DMS 273 (cell line): ENCODE data around the gene XPR1.

Source experiments
- DNase-seq: peaks from one replicate; lab custom pipeline; 2025; ENCODE audit not compliant: unreplicated experiment; lab: John Stamatoyannopoulos, UW

The XPR1 gene

GRCh38 chr1:180925471-180926051 lies 293.7 kb downstream of the XPR1 start:
- DNase-seq: peak; percentile 57

DNA sequence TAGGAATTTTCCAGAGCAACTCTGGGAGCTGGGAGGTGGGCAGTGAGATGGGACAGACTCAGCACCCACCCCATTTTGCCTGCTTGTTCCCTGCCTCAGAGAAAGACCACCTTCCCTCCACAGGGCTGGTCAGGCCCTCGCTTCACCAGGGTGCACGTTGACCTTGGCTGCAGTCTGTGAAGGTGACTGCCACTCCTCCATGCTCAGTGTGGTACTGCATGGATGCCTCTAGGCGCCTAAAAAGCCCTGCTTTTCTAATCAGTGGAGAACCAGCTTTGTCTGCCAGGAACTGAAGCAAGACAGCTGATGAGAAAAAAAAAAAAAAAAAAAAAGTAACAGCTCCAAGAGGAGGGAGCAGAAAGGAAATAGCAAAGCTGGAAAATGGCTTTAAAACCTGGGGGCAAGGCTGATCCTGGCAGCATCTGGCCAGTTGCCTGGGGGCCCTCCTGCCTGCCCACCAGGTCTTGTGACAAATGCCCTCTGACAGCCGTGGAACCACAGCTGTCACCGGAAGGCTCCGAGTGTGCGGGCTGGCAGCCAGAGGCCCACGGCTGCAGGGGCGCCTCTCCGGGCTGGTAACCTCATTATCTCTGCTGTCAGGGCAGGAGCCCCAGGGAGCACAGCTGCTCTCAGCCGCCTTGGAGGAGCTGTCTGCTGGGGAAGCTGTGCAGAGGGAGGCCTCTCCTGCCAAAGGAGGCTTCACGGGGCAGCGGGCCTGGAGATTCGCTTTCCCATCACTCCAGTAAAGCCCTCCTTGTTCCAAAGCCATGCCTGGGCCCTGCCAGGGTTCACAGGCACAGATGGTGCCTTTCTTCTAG lies 294.6 kb downstream of the XPR1 start:
- DNase-seq: peak; percentile 99

GRCh38 chr1:180927348-180927747 lies 295.5 kb downstream of the XPR1 start:
- peak; percentile 83 for DNase-seq

- DNase-seq: peak; percentile 98
These were observed 296.0 kb downstream of the XPR1 start for GRCh38 chr1:180927841-180928240.

- peak; percentile 79 for DNase-seq
These were observed 296.8 kb downstream of the XPR1 start for GRCh38 chr1:180928331-180929230.

DNA sequence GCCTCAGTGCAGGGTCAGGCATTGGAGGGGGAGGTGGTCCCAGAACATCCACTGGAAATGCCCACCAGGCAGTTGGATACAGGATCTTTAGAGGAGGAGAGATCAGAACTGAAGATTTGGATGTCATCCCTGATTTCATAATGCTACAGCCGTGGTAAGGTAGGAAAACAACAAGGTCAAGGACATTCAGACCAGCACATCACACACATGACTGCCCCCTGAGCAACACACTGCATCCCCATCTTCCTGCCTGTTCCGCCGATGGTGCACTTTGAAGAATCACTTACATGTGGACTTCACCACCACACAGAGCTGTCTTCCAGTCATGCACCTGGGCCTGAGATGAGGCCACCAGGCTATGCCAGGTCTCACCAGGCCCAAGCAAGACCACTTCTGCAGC lies 297.6 kb downstream of the XPR1 start:
- no peak for DNase-seq

DNA sequence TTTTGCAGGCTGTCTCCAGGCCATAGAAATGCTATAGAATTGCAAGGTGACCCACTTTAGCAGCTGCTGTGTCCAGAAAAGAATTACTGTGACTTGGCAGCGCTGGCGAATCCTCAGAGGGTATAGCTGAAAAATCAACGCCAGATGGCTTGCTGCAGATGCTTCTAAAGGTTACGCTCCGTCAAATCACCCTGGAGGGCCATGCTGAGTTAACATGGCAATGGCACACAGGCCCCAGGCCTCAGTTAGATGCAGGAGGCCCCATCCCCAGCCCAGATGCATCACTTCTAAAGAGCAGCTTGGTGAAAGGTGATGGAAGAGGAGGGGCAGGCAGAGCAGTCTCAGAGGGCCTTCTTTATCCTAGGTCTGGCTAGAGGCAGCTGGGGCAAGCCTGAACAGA lies 298.9 kb downstream of the XPR1 start:
- DNase-seq: peak; percentile 99

- DNase-seq: no peak
These were observed 299.7 kb downstream of the XPR1 start for GRCh38 chr1:180931529-180931928.

GRCh38 chr1:180932378-180932777 lies 300.6 kb downstream of the XPR1 start:
- no peak for DNase-seq

DNA sequence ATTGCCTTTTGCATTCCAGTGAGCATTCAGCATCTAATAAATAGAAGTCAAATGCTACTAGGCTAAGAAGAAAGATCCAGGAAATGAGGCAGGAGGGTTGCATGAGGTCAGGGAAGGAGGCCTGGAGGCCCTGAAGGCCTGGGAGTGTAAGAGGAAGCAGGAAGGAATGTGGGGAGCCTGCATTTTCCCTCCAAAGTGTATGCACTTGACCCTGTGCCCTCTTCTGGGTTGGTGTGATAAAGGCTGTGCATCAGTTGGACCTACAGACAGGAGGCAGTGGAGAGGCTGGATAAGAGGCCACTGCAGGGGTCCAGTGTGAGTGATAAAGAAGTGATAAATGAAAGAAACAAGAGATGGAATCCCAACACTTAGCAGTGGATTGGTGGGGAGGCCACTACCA lies 301.3 kb downstream of the XPR1 start:
- DNase-seq: peak; percentile 23

DNA sequence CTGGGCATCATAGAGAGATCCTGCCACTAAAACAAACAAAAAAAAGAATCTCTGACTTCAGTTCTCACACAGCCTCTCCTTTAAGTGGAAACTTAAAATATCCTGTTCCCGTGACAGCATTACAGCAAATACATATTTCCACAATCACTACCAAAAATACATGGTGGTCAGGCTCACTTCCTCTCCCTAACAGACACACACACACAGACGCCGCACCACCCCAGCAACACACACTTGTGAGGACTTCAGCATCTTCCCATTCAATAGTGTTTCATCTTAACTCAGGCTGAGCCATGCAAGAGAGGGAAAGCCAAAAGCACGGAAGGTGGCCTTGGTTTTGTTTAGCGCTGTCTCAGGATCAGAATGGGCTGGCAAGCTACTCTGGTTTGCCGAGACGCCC lies 302.7 kb downstream of the XPR1 start:
- no peak for DNase-seq

DNA sequence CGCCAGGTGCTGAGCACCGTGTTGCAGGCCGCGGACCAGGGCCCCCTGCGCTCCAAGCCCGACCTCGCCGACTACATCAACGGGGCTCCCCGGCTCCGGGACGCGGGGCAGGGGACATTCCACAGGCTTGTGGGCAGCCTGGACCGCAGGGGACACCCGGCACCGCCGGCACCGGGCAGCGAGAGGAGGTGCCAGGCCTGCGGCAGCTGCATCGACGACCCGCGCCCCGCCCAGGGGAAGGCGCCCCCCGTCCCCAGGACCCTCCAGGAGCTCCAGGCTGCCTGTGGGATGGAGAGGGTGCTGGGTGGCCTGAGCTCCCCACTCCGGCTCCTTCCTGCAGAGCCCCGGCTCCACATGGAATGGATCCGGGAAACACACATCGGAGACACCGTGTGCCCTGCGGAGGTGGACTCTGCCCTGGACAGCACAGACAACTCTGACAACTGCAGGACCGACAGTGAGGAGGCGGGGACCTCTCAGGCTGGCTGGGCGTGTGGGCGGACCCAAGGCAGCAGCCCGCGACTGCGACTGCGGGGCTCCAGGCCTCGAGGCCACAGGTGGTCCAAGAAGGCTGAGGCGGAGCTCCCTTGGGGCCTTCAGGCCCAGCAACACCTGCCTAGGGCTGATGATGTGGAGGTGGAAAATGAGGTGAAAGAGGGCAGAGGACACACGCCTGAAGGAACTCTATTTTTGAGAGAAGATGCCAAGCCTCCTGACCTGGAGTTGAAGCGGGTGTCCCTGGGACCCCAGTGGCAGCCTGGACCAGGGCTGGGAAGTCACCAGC lies 303.7 kb downstream of the XPR1 start:
- DNase-seq: no peak

GRCh38 chr1:180936110-180937011 lies 304.5 kb downstream of the XPR1 start:
- no peak for DNase-seq

DNA sequence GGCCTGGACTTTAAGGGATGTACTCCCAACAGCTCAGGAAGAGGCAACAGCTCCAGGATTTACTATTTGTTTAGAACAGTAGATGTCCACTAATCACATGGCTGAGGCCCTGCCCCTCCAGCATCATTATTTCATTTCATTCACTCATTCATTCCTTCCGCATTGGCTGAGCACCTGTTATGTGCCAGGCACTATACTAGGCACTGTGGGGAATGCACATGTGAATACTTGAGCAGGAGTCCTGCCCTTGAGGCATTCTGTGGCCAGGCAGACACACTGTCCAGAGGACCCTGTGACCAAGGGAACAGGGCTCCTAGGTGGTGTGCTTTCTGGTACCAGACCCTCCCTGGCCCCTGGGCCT lies 305.2 kb downstream of the XPR1 start:
- no peak for DNase-seq

DNA sequence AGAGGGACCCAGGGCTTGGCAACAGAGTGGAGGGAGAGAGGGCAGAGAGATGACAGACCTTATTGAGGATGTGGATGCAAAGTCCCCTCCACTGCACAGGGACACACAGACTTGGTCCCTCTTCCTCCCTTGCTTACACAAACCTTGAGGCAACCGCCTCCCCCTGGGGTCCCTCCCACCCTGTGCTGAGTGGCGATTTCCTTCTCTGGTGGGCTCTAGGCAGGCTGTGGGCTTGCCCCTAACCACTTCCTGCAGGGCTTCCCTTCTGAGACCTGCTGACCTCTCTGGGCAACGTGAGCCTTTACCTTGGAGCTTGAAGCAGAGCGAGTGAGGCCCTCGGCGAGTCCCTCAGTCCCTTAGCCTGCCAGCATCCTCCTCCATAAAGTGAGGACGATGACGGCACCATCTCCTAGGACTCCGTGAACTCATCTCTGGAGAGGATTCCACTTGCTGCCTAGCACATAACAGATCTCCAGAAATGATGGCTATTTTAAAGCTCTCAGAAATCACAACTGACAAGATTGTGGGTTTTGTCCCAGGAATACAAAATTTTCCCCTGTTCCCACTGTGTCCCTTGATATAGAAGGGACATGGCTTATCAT lies 305.9 kb downstream of the XPR1 start:
- DNase-seq: no peak

DNA sequence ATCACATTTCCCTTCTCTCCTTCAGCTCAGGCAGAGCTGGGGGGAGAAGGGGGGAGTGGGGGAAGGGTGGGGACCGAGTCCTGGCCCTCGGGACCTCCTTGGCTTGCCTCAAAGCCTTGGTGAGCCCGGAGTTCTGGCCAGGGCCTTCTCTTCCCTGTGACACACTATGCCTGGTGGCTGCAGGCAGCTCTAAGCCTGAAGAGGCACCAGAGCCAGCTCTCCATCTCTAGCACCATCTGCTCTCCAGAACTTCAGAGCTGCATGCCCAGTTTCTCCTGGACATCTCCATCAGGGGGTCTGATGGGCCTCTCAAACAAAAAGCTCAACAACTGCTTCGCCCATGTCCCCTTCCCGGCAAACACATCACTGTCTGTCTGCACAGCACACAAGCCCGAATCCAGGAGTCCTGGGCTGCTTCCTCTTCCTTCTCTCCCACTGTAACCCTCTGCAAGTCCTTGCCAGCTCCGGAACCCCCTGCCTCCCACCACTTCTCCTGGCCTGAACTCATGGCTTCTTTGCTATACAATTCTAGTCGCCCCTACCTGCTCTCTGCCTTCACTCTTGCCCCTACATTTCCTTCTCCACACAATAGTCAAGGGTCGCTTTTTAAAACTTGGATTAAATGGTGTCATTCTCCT lies 307.4 kb downstream of the XPR1 start:
- DNase-seq: peak; percentile 45

DNA sequence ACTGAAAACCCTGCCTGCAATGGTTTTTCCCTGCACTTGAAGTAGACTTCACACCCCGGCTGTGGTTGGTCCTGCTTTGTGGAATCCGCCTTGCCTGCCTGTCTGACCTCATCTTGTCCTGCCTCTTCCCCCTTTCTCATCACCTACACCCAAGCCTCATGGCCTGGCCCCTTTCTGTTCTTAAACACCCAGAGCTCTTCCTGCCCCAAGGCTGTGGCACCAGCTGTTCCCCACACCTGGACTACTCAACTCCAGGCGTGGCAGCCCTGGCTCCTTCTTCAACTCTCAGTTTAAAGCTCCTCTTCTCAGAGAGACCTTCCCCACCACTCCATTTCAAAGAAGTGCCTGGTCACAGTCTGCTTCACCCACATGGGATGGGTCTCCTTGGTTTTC lies 307.9 kb downstream of the XPR1 start:
- DNase-seq: peak; percentile 38
